BLaER1 (cell line): ENCODE results near the gene SP100.

Experiments
- H3K27ac ChIP-seq: shearing (Covaris generic); formaldehyde crosslinking; 2 replicates; pipeline ENCODE4 v1.8.1; 2022
- H3K27me3 ChIP-seq: shearing (Covaris generic); formaldehyde crosslinking; 2 replicates; pipeline ENCODE4 v1.8.1; 2022
- H3K36me3 ChIP-seq: shearing (Covaris generic); formaldehyde crosslinking; 2 replicates; pipeline ENCODE4 v1.8.1; 2022
- H3K4me1 ChIP-seq: shearing (Covaris generic); formaldehyde crosslinking; 2 replicates; pipeline ENCODE4 v1.8.1; 2022
- H3K4me2 ChIP-seq: shearing (Covaris generic); formaldehyde crosslinking; 2 replicates; pipeline ENCODE4 v1.8.1; 2022
- H3K4me3 ChIP-seq: shearing (Covaris generic); formaldehyde crosslinking; 2 replicates; pipeline ENCODE4 v1.8.1; 2022
- H3K9ac ChIP-seq: shearing (Covaris generic); formaldehyde crosslinking; 2 replicates; pipeline ENCODE4 v1.8.1; 2022
- H3K9me3 ChIP-seq: shearing (Covaris generic); formaldehyde crosslinking; 2 replicates; pipeline ENCODE4 v1.8.1; 2022
- H4K20me1 ChIP-seq: shearing (Covaris generic); formaldehyde crosslinking; 2 replicates; pipeline ENCODE4 v1.8.1; 2022
- Cebpa-rat ChIP-seq: shearing (Covaris generic); IDR thresholded peaks from 2 replicates; pipeline ENCODE4 v1.8.1; 2022

The SP100 gene

DNA sequence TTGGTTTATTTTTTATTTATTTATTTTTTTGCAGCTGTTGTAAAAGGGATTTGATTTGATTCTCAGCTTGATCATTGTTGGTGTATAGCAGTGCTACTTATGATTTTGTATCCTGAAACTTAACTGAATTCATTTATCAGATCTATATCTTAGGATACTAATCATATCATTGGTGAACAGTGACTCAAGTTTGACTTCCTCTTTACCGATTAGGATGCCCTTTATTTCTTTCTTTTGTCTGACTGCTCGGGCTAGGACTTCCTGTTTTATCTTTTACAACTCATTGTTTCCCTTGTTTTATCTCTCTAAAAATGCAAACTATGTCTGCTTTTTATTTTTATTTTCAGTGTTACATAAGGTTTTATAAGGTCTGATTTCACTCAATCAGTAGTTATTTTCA is 23.6 kb downstream of the SP100 start:
- Histone ChIP-seq H3K27ac (no peak overlapping the region), H3K9me3 (peaks cover 12% of the 10 kb centered on the region), H3K9ac (no peak overlapping the region), H3K4me1 (peaks cover 20% of the 10 kb centered on the region), H3K27me3 (no peaks in the 10 kb centered on the region), H3K4me2 (peak overlapping the region; percentile 31), H3K4me3 (no peak overlapping the region), H3K36me3 (peaks cover 39% of the 10 kb centered on the region), H4K20me1 (peaks cover 3% of the 10 kb centered on the region; the same call in 1 of the 2 replicates)
- TF ChIP-seq Cebpa-rat = no peak

DNA sequence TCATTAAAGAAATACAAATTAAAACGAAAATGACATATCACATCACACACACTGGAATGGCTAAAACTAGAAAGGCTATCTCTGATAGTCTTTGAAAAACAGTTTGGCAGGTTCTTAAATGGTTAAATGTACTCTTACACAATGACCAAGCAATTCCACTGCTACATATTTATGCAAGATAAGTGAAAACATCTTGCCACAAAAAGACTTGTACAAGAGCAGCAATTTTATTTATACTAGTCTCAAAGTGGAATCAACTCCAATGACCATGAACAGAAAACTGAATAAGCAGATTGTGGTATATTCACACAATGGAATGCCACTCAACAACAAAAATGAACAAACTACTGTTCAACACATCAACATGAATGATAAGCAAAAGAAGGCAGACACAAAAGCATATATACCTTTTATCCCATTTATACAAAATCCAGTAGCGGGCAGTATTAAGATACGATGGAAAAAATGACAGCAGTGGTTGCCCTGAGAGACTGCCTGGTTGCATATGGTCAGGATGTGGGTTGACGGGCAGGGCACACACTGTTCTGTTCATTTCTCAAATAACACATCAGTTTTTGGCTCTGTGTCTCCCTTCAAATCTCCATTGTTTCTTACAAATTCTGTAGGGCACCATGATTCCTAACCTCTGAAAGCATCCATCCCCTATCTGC is 25.4 kb downstream of the SP100 start:
- no peak overlapping the region for H3K27ac ChIP-seq
- H3K4me2 ChIP-seq = peak overlapping the region; percentile 46
- peaks cover 20% of the 10 kb centered on the region for H3K4me1 ChIP-seq
- peaks cover 2% of the 10 kb centered on the region for H3K9me3 ChIP-seq
- no peaks in the 10 kb centered on the region for H3K27me3 ChIP-seq
- TF ChIP-seq Cebpa-rat = no peak
- H3K9ac ChIP-seq = no peak overlapping the region
- H3K36me3 ChIP-seq = peaks cover 48% of the 10 kb centered on the region
- no peak overlapping the region for H3K4me3 ChIP-seq
- no peaks in the 10 kb centered on the region for H4K20me1 ChIP-seq

DNA sequence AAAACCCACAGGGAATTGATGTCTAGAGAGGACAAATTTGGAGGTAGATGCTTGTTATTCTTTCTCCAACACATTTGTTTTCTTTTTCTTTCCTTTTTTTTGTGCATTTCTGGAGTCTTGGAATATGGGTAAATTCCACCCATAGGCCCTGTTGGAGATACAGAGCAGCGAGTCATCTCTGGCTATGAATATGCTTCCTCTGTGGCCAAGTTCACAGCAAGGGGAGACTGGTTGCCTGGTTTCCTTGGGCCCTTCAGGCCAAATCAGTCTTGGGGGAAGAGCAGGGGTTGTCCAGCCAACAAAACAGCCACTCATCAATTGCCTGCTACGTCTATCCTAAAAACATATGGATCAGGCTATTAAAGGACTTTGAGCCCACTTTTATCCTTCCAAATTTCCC is 27.5 kb downstream of the SP100 start:
- no peak for TF ChIP-seq Cebpa-rat
- Histone ChIP-seq H3K36me3 (peaks cover 63% of the 10 kb centered on the region), H3K4me3 (no peak overlapping the region), H3K27me3 (no peaks in the 10 kb centered on the region), H3K9ac (no peak overlapping the region), H4K20me1 (no peaks in the 10 kb centered on the region), H3K4me2 (no peak overlapping the region), H3K27ac (no peak overlapping the region), H3K9me3 (no peaks in the 10 kb centered on the region; the same call in 1 of the 2 replicates), H3K4me1 (peaks cover 32% of the 10 kb centered on the region)

DNA sequence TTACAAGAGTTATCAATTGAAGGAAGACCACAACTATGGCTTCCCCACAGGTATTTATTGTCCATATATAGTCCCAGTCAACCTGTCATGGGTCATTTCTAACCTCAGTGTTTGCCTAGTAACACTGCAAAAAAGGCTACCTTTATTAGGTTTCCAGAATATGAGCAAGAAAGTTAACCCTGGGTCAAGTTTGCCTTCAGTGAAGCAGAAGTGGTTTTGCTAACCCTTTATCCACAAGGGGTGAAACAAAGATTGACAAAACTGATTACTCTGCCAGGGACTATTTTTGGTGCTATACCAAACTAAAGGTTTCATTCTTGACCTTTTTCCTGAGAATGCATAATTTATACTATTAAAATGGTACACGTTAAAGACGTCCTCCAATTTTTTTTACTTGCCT is 28.8 kb downstream of the SP100 start:
- TF ChIP-seq Cebpa-rat = no peak
- no peaks in the 10 kb centered on the region for H4K20me1 ChIP-seq
- no peaks in the 10 kb centered on the region for H3K27me3 ChIP-seq
- H3K9me3 ChIP-seq = no peaks in the 10 kb centered on the region; the same call in 1 of the 2 replicates
- peaks cover 25% of the 10 kb centered on the region for H3K4me1 ChIP-seq
- H3K4me2 ChIP-seq = no peak overlapping the region
- H3K4me3 ChIP-seq = no peak overlapping the region
- peaks cover 72% of the 10 kb centered on the region for H3K36me3 ChIP-seq
- no peak overlapping the region for H3K9ac ChIP-seq
- no peak overlapping the region for H3K27ac ChIP-seq

DNA sequence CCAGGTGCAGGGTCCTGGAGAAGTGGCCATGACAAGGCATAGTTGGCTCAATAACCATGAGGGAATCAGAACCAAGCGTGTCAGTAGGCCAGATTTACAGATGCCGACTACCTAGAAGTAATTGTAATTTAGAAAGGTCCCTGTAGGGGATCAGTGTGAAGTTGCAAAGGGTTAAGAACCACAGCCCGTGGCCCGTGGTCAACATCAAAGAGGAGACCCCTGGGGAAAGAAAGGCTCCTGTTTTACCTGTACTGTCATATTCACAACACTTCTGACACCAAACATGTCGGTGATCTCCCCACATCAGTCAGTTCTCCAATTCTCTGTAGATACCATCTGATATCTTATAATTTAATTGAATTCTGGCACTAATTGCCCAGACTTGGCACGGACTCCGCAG is 31.0 kb downstream of the SP100 start:
- Histone ChIP-seq H3K36me3 (peaks cover 81% of the 10 kb centered on the region), H3K4me2 (no peak overlapping the region), H3K4me1 (peaks cover 13% of the 10 kb centered on the region), H3K9me3 (no peaks in the 10 kb centered on the region; the same call in 1 of the 2 replicates), H3K9ac (no peak overlapping the region), H3K27ac (no peak overlapping the region), H3K27me3 (no peaks in the 10 kb centered on the region), H3K4me3 (no peak overlapping the region), H4K20me1 (no peaks in the 10 kb centered on the region)
- TF ChIP-seq Cebpa-rat = no peak

DNA sequence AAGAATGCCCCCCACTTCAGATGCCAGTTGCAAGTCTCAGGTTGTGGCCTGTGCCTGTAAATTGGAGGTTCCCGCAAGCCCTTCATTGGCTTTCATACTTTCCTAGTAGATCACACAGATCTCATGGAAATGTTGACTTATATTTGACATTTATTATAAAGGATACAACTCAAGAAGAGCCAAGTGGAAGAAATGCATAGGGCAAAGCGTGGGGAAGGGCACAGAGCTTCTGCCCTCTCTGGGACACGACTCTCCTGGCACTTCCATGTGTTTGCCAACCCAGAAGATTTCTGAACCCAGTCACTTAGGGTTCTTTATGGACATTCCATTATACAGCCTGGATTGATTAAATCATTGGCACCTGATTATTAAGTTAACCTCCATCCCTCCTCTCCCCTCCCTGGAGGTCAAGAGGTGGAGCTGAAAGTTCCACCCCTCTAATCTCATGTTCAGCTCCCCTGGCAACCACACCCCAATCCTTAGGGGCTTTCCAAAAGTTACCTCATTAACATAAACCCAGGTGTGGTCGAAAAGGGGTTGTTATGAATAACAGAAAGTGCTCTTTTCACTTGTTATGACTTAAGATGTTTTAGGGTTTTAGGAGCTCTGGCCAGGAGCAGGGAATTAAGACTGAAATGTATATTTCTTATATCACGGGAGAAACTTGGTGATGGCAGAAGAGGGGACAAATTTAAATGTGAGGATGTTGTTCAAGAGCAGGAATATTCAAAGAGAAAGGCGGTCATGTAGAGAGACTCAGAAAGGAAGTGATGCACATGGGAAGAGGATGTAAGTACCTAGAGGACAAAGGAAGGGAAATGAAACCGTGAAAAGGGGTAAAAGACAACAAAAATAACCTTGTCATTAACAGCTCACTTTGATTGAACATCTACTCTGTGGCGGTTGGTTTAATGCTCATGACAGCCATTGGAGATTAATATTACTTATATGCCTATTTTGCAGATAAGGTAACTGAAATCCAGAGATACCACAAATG is 31.8 kb downstream of the SP100 start:
- H3K4me3 ChIP-seq = no peak overlapping the region
- peaks cover 2% of the 10 kb centered on the region; the same call in 1 of the 2 replicates for H3K9me3 ChIP-seq
- H3K9ac ChIP-seq = no peak overlapping the region
- H3K36me3 ChIP-seq = peaks cover 81% of the 10 kb centered on the region
- no peaks in the 10 kb centered on the region for H3K27me3 ChIP-seq
- H3K4me1 ChIP-seq = peaks cover 13% of the 10 kb centered on the region
- TF ChIP-seq Cebpa-rat = no peak
- no peaks in the 10 kb centered on the region for H4K20me1 ChIP-seq
- H3K27ac ChIP-seq = peak overlapping the region; percentile 23; the same call in 1 of the 2 replicates
- peak overlapping the region; percentile 54 for H3K4me2 ChIP-seq

DNA sequence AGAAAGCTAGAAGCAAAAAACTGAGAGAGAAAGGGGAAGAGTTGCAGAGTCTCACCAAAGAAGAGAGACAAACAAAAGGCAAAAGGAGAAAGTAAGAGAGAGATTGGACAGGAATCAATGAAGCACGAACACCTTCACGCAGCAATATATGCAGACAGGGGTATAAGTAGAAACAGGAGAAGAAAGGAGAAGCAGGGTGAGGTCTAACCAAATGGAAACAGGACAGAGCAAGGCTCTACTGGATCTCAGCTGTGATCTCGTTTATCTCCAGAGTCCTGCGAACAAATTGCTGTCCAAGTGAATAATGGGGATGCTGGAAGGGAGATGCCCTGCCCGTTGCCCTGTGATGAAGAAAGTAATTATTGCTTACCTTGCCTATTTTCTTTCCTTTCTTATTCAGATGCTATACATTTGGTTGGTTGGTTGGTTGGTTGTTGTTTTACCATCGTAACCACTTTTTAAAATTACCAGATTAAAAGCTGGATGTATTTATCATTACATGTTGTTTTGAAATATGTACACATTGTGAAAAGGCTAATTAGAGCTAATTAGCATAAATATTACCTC is 34.0 kb downstream of the SP100 start:
- Histone ChIP-seq H3K4me2 (no peak overlapping the region), H4K20me1 (no peaks in the 10 kb centered on the region), H3K4me3 (no peak overlapping the region), H3K4me1 (peaks cover 13% of the 10 kb centered on the region), H3K9me3 (peaks cover 9% of the 10 kb centered on the region), H3K27ac (no peak overlapping the region), H3K36me3 (peaks cover 72% of the 10 kb centered on the region), H3K9ac (no peak overlapping the region), H3K27me3 (no peaks in the 10 kb centered on the region)
- no peak for TF ChIP-seq Cebpa-rat

DNA sequence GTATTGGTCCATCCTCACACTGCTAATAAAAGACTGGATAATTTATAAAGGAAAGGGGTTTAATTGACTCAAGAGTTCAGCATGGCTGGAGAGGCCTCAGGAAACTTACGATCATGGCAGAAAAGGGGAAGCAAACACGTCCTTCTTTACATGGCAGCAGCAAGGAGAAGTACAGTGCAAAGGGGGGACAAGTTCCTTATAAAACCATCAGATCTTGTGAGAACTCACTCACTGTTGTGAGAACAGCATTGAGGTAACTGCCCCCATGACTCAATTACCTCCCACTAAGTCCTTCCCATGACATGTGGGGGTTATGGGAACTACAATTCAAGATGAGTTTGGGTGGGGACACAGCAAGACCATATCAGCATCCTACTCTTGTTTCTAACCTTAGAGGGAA is 37.0 kb downstream of the SP100 start:
- TF ChIP-seq Cebpa-rat = no peak
- Histone ChIP-seq H3K4me2 (no peak overlapping the region), H3K36me3 (peaks cover 64% of the 10 kb centered on the region), H3K27me3 (no peaks in the 10 kb centered on the region), H3K27ac (no peak overlapping the region), H3K9me3 (peaks cover 23% of the 10 kb centered on the region), H3K4me1 (peaks cover 15% of the 10 kb centered on the region), H3K4me3 (no peak overlapping the region), H3K9ac (no peak overlapping the region), H4K20me1 (no peaks in the 10 kb centered on the region)

DNA sequence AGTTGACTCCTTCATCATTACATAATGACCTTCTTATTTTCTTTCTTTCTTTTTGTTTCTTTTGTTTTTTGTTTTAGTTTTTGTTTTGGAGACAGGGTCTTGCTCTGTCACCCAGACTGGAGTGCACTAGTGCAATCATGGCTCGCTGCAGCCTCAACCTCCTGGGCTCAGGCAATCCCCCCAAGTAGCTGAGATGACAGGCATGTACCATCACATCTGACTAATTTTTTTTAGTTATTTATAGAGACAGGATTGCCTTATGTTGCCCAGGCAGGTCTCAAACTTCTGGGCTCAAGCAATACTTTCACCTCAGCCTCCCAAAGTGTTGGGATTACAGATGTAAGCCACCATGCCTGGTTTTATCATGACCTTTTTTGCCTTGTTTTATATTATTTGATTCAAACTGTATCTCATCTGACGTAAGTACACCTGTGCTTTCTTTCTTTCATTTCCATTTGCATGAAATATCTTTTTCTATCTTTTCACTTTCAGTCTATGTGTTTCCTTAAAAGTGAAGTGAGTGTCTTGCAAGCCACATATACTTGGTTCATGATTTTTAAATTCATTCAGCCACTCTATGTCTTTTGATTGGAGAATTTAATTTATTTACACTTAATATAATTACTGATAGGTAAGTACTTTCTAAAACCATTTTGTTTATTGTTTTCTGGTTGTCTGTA is 39.1 kb downstream of the SP100 start:
- TF ChIP-seq Cebpa-rat = no peak
- Histone ChIP-seq H3K36me3 (peaks cover 61% of the 10 kb centered on the region), H3K9ac (no peak overlapping the region), H3K4me1 (peaks cover 9% of the 10 kb centered on the region), H3K9me3 (peaks cover 23% of the 10 kb centered on the region), H3K27me3 (no peaks in the 10 kb centered on the region), H3K4me2 (no peak overlapping the region), H3K4me3 (no peak overlapping the region), H4K20me1 (no peaks in the 10 kb centered on the region), H3K27ac (no peak overlapping the region)
